ENCODE data around the gene CCDC40. TPM values are rescaled to one million over a fixed set of nuclear protein-coding genes. Genes with fewer than 3 reads are reported as not detected.

The CCDC40 gene
- total and polyA plus RNA-seq, 2 of the 13 experiments (the other 11 are each of a cell fraction or from before 2014, with no cell fraction given) = 4.1 to 5.5 TPM

GRCh38 chr17:80063830-80064585 is 27.6 kb downstream of the CCDC40 start (continued):
- TF ChIP-seq TFDP2 (CRISPR knock-in tag; IDR thresholded peaks at IDR 0.05) = no peak
- no peak for TF ChIP-seq ZNF510 (CRISPR knock-in tag; IDR thresholded peaks at IDR 0.05; ENCODE audit: low read depth)
- no peak for TF ChIP-seq NFIC (IDR thresholded peaks at IDR 0.05; ENCODE audit: low read length)
- TF ChIP-seq DNMT1 (CRISPR knock-in tag; IDR thresholded peaks at IDR 0.05) = 0 out of 2 replicates have a peak, but pooled peaks have one; percentile 56
- TF ChIP-seq RFX5 (IDR thresholded peaks at IDR 0.05; ENCODE audit: low read depth, low read length) = no peak
- no peak for TF ChIP-seq FOXM1 (CRISPR knock-in tag; IDR thresholded peaks at IDR 0.05)
- TF ChIP-seq MIER2 (CRISPR knock-in tag; IDR thresholded peaks at IDR 0.05) = no peak
- TF ChIP-seq KMT2A (CRISPR knock-in tag; IDR thresholded peaks at IDR 0.05) = no peak
- peak; percentile 61; the same call in 1 of the 2 replicates for TF ChIP-seq ZNF614 (CRISPR knock-in tag; IDR thresholded peaks at IDR 0.05; ENCODE audit: borderline replicate concordance)
- TF ChIP-seq CHCHD3 (CRISPR knock-in tag; IDR thresholded peaks at IDR 0.05) = no peak
- no peak for TF ChIP-seq HMGA1 (CRISPR knock-in tag; conservative IDR thresholded peaks at IDR 0.05)
- TF ChIP-seq DNMT3B (CRISPR knock-in tag; conservative IDR thresholded peaks at IDR 0.05) = no peak
- TF ChIP-seq ZSCAN31 (CRISPR knock-in tag; IDR thresholded peaks at IDR 0.05; ENCODE audit: low read depth) = no peak
- no peak for TF ChIP-seq MBD4 (IDR thresholded peaks at IDR 0.05; ENCODE audit: borderline replicate concordance, low read length)
- TF ChIP-seq SOX13 (IDR thresholded peaks at IDR 0.05) = no peak
- no peak for TF ChIP-seq SOX13 (CRISPR knock-in tag; conservative IDR thresholded peaks at IDR 0.05 in 1 of 2, IDR thresholded peaks at IDR 0.05 in 1 of 2)
- no peak for TF ChIP-seq RBM22 (optimal IDR thresholded peaks at IDR 0.05; ENCODE audit: low read length)
- no peak for TF ChIP-seq ZNF891 (CRISPR knock-in tag; IDR thresholded peaks at IDR 0.05)
- no peak for TF ChIP-seq HOMEZ (CRISPR knock-in tag; IDR thresholded peaks at IDR 0.05; ENCODE audit: low read depth)
- no peak for TF ChIP-seq ARID3A (IDR thresholded peaks at IDR 0.05; ENCODE audit: low read depth, low read length)
- TF ChIP-seq HNRNPL (IDR thresholded peaks at IDR 0.05; ENCODE audit: low read depth, low read length) = peak; percentile 86
- TF ChIP-seq GTF2F1 (IDR thresholded peaks at IDR 0.05; ENCODE audit: low read length) = no peak
- no peak for TF ChIP-seq KDM5B (CRISPR knock-in tag; IDR thresholded peaks at IDR 0.05; ENCODE audit: borderline replicate concordance)
- TF ChIP-seq ZNF260 (CRISPR knock-in tag; IDR thresholded peaks at IDR 0.05; ENCODE audit: borderline replicate concordance, low read depth) = no peak
- TF ChIP-seq ZNF512B (CRISPR knock-in tag; IDR thresholded peaks at IDR 0.05; ENCODE audit: borderline replicate concordance) = no peak
